CD4-positive, CD25-positive, alpha-beta regulatory T cell (primary cell): ENCODE results near the gene CNIH2. TPM values are rescaled to one million over a fixed set of nuclear protein-coding genes. Genes with fewer than 3 reads are reported as not detected.
A peak's percentile ranks its signal among the peaks of the same experiment; 100 is the strongest.
"Not testable (repeated sequence)": the region's sequence is repeated elsewhere in the genome, so short reads cannot be mapped to it uniquely, and the experiment has no call there.

Experiments
- ATAC-seq, 2 donors: fragments of 150-1000 bp; cut with Tn5 transposase; one replicate each; pipeline ENCODE4 v1.10.0; 2021; ENCODE audit warnings: low read depth in 2 of 2, moderate number of reproducible peaks in 2 of 2, moderate library complexity in 1 of 2
- DNase-seq, 3 donors: peaks; one replicate each; pipeline versions ENCODE4 v3.0.0 to v3.0.0-alpha.2; 2012 to 2022; ENCODE audit warnings: mixed read lengths in 1 of 3
- H3K27ac ChIP-seq: one replicate; pipeline ENCODE4 v1.7.0; 2013; ENCODE audit warnings: mild to moderate bottlenecking, low read length; ENCODE audit not compliant: insufficient read depth, poor library complexity, severe bottlenecking
- H3K27me3 ChIP-seq: one replicate; pipeline ENCODE4 v1.7.0; 2013; ENCODE audit warnings: low read length; ENCODE audit not compliant: control insufficient read depth, insufficient read depth
- H3K36me3 ChIP-seq: one replicate; pipeline ENCODE4 v1.7.0; 2013; ENCODE audit warnings: mild to moderate bottlenecking, low read length, moderate library complexity; ENCODE audit not compliant: control insufficient read depth, insufficient read depth
- H3K4me1 ChIP-seq: 2 replicates; pipeline ENCODE4 v1.7.0; 2013; ENCODE audit warnings: mild to moderate bottlenecking, low read length; ENCODE audit not compliant: insufficient read depth, control insufficient read depth, poor library complexity, severe bottlenecking
- H3K4me3 ChIP-seq: one replicate; pipeline ENCODE4 v1.7.0; 2013; ENCODE audit warnings: low read depth, mild to moderate bottlenecking, low read length, moderate library complexity
- H3K9me3 ChIP-seq, 2 experiments: 1 replicate in 1 of 2; 2 replicates in 1 of 2; pipeline ENCODE4 v1.7.0; 2013; ENCODE audit warnings: low read length in 2 of 2, mild to moderate bottlenecking in 1 of 2, moderate library complexity in 1 of 2; ENCODE audit not compliant: control insufficient read depth in 2 of 2
- H3K27ac Mint-ChIP-seq, 3 donors: one replicate each; pipeline ENCODE4 v1.8.0; 2020 to 2022; ENCODE audit warnings: mild to moderate bottlenecking in 3 of 3, mixed read lengths in 3 of 3, moderate library complexity in 2 of 3
- H3K27me3 Mint-ChIP-seq: one replicate; pipeline ENCODE4 v1.8.0; 2022; ENCODE audit warnings: mild to moderate bottlenecking, mixed read lengths
- H3K36me3 Mint-ChIP-seq: one replicate; pipeline ENCODE4 v1.8.0; 2020; ENCODE audit warnings: mixed read lengths
- H3K4me1 Mint-ChIP-seq, 4 donors: one replicate each; pipeline ENCODE4 v1.8.0; 2020 to 2022; ENCODE audit warnings: mixed read lengths in 4 of 4, mild to moderate bottlenecking in 1 of 4
- H3K4me3 Mint-ChIP-seq, 4 donors: one replicate each; pipeline ENCODE4 v1.8.0; 2020 to 2022; ENCODE audit warnings: mild to moderate bottlenecking in 4 of 4, mixed read lengths in 4 of 4, moderate library complexity in 3 of 4
- H3K9me3 Mint-ChIP-seq, 7 donors: one replicate each; pipeline ENCODE4 v1.8.0; 2020 to 2022; ENCODE audit warnings: mixed read lengths in 7 of 7, mild to moderate bottlenecking in 3 of 7, moderate library complexity in 2 of 7
- polyA plus RNA-seq, 4 donors: library from polyadenylated mRNA; unstranded; fragments of 300-500 nt; fragmentation: Illumina TruSeq; gene quantifications; one replicate each; pipeline ENCODE4 v1.2.3, GENCODE V29; 2021
- total RNA-seq: library from RNA; stranded (reverse); gene quantifications from one replicate; pipeline ENCODE4 v1.2.3, GENCODE V29; 2022

Gene CNIH2
- total and polyA plus RNA-seq, 5 donors from 2014 or later: 4.5 TPM; not detected in 4

DNA sequence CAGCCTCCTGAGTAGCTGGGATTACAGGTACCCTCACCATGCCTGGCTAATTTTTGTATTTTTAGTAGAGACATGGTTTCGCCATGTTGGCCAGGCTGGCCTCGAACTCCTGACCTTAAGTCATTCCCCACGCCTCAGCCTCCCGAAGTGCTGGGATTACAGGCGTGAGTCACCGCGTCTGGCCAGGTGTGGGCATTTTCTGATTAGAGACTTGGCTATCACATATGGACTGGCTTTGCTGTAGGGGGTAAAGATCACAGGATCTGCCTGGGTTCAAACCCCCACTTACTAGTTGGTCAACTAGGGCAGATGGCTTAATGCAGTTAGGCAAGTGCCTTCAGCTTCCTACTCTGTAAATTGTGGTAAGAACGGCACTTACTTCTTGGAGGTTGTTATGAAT, 32.3 kb downstream of the CNIH2 start:
- Mint-ChIP-seq H3K4me1 (peaks cover 0 to 21% (median 2%) of the 10 kb centered on the region in 4 donors), H3K27ac (no peak overlapping the region), H3K4me3 (peak overlapping the region in 1 of 4 donors; percentile 54), H3K9me3 (no peaks in the 10 kb centered on the region), H3K27me3 (peaks cover 12% of the 10 kb centered on the region), H3K36me3 (no peaks in the 10 kb centered on the region)
- no peak overlapping the region for H3K4me3 ChIP-seq
- DNase-seq (no peak), ATAC-seq (no peak)
- no peaks in the 10 kb centered on the region for H3K9me3 ChIP-seq
- H3K36me3 ChIP-seq: no peaks in the 10 kb centered on the region
- H3K4me1 ChIP-seq: peaks cover 27% of the 10 kb centered on the region
- no peak overlapping the region for H3K27ac ChIP-seq
- no peaks in the 10 kb centered on the region for H3K27me3 ChIP-seq

DNA sequence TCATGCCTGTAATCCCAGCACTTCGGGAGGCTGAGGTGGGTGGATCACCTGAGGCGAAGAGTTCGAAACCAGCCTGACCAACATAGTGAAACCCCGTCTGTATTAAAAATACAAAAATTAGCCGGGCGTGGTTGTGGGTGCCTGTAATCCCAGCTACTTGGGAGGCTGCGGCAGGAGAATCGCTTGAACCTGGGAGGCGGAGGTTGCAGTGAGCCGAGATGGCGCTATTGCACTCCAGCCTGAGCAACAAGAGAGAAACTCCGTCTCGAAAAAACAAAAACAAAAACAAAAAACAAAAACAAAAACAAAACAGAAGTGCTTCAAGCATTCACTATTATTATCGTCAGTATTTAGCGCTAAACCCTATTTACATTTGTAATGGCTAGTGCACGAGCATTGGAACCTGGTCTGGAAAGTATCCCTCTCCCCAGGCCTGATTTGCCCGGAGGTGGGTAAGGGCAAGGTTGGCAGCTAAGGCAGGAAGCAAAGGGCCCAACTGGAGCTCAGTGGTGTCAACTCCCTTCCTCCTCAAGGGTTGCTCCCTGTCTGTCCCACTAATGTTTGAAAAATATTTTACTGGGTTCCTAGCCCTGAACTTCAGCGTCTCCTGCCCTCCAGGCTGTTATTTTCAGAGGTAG, 32.9 kb downstream of the CNIH2 start:
- H3K27me3 Mint-ChIP-seq: peaks cover 12% of the 10 kb centered on the region

DNA sequence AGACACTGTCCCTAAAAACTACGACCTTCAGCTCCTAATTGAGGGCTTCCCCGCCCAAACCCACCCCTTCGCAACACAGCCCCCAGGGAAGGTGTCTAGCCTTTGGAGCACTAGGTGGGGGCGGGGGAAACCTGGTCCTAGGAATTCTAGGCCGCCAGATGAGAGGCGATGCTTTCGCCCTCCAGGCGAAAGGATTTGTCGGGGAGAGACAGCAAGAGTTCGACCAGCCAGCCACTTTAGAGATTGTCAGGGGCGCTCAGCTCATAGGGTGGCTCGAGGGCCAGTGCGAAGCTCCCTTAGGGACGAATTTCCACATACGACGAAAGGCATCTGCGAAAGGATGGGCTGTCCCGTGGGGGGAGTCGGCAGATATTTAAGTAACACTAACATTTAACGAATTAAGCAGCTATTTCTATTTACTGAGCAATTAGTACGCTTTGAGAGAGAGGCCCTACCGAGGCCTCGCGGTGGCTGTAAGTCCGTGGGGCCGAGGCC, 33.5 kb downstream of the CNIH2 start:
- Histone ChIP-seq H3K4me1 (peaks cover 27% of the 10 kb centered on the region), H3K27ac (peak overlapping the region; percentile 88), H3K36me3 (no peaks in the 10 kb centered on the region), H3K27me3 (no peaks in the 10 kb centered on the region), H3K4me3 (no peak overlapping the region), H3K9me3 (no peaks in the 10 kb centered on the region)
- DNase-seq (no peak), ATAC-seq (peak in 1 of 2 donors; percentile 28)
- Mint-ChIP-seq H3K27me3 (peaks cover 7% of the 10 kb centered on the region), H3K4me1 (peaks cover 0 to 29% (median 5%) of the 10 kb centered on the region in 4 donors), H3K4me3 (peak overlapping the region; percentile 88 to 99 (median 96)), H3K9me3 (no peaks in the 10 kb centered on the region), H3K36me3 (no peaks in the 10 kb centered on the region), H3K27ac (peak overlapping the region; percentile 95 to 99 (median 98))

More for the DNA sequence above, 32.9 kb downstream of the CNIH2 start:
- H3K27me3 ChIP-seq, H3K36me3 Mint-ChIP-seq, DNase-seq, H3K36me3 ChIP-seq, H3K9me3 ChIP-seq, ATAC-seq, H3K9me3 Mint-ChIP-seq, H3K4me3 ChIP-seq: not testable (repeated sequence)
- peak overlapping the region in 1 of 3 donors; percentile 98 for H3K27ac Mint-ChIP-seq
- H3K27ac ChIP-seq: peak overlapping the region; percentile 88
- H3K4me1 ChIP-seq: peaks cover 27% of the 10 kb centered on the region
- H3K4me1 Mint-ChIP-seq: peaks cover 0 to 27% (median 5%) of the 10 kb centered on the region in 4 donors
- peak overlapping the region in 1 of 4 donors; percentile 54 for H3K4me3 Mint-ChIP-seq

DNA sequence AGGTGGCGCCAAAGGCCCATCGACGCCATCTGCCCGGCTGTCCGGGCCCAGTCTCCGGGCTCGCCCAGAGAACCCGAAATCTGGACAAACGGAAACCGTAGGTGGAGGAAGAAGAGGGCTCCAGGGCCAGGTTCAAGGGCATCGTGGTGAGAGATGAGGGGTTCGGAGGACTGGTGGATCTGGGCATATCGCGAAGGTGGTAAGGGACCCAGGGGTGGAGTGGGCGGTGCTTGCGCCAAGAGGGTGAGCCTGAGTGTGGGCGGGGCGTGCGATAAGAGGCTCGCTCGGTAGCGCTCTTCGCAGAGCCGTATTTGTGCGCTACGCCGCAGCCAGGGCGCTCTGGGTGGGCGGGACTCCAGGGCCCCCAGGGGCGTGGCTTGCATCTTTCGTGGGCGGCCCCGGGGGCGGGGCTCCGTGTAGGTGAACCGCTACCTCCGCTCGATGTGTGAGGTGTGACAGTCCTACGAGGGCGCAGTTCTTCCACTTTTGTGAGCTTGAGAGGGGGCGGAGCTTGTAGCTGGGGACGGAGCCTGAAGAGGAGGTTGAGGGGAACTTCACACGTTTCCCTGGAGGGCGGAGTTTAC, 34.1 kb downstream of the CNIH2 start:
- DNase-seq: peak; percentile 96 to 98 (median 98)
- Mint-ChIP-seq H3K36me3 (no peaks in the 10 kb centered on the region), H3K4me1 (peaks cover 0 to 29% (median 5%) of the 10 kb centered on the region in 4 donors), H3K27ac (peak overlapping the region; percentile 95 to 99 (median 98)), H3K27me3 (peaks cover 6% of the 10 kb centered on the region), H3K4me3 (peak overlapping the region; percentile 88 to 99 (median 96)), H3K9me3 (no peaks in the 10 kb centered on the region)
- Histone ChIP-seq H3K4me1 (peaks cover 29% of the 10 kb centered on the region), H3K36me3 (no peaks in the 10 kb centered on the region), H3K4me3 (peak overlapping the region; percentile 70), H3K27ac (peak overlapping the region; percentile 88), H3K27me3 (no peaks in the 10 kb centered on the region), H3K9me3 (no peaks in the 10 kb centered on the region)
- ATAC-seq: peak; percentile 72 to 81

DNA sequence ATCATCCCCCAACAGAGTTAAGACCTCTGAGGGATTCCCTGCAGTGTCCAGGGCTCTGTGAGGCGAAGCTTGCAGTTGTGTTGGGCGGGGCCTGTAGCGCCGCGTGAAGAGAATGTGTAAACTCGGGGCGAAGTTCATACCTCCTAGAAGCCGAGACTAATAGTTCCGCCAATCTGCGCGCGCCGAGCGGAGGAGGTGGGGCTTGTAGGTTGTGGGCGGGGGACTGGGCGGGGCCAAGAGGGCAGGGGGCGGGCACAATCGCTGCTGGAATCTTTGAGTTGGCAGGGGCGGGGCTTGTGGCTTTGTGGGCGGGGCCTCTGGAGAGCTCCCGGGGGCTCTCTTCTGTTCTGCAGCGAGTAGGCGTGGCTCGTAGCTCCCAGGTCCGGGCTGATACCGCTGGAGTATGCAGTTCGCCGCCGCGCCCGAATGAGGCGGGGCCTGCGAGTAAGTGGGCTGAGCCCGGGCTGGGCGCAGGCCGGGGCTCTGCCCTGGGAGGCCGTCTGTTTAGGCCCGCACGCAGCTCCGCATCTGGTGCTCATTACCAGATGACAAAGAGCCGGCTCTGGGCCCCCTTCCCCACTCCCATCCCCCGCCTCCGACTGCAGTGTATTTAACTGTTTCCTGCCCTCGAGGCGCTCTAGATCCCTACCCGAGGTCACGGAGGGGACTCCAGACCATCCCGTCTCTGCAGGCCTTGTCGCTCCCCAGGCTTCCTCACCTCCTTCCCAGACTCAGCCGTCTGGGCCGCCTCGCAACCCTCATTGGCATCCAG, 34.8 kb downstream of the CNIH2 start:
- Mint-ChIP-seq H3K9me3 (no peaks in the 10 kb centered on the region), H3K4me1 (peaks cover 0 to 36% (median 8%) of the 10 kb centered on the region in 4 donors), H3K27ac (peak overlapping the region; percentile 95 to 99 (median 98)), H3K27me3 (peaks cover 6% of the 10 kb centered on the region), H3K36me3 (no peaks in the 10 kb centered on the region), H3K4me3 (peak overlapping the region; percentile 88 to 99 (median 96))
- H3K4me3 ChIP-seq: peak overlapping the region; percentile 70
- H3K4me1 ChIP-seq: peaks cover 35% of the 10 kb centered on the region
- H3K27ac ChIP-seq: peak overlapping the region; percentile 88
- ATAC-seq (peak; percentile 66 to 70), DNase-seq (peak; percentile 96 to 98 (median 98))
- no peaks in the 10 kb centered on the region for H3K27me3 ChIP-seq
- no peaks in the 10 kb centered on the region for H3K36me3 ChIP-seq
- H3K9me3 ChIP-seq: no peaks in the 10 kb centered on the region

DNA sequence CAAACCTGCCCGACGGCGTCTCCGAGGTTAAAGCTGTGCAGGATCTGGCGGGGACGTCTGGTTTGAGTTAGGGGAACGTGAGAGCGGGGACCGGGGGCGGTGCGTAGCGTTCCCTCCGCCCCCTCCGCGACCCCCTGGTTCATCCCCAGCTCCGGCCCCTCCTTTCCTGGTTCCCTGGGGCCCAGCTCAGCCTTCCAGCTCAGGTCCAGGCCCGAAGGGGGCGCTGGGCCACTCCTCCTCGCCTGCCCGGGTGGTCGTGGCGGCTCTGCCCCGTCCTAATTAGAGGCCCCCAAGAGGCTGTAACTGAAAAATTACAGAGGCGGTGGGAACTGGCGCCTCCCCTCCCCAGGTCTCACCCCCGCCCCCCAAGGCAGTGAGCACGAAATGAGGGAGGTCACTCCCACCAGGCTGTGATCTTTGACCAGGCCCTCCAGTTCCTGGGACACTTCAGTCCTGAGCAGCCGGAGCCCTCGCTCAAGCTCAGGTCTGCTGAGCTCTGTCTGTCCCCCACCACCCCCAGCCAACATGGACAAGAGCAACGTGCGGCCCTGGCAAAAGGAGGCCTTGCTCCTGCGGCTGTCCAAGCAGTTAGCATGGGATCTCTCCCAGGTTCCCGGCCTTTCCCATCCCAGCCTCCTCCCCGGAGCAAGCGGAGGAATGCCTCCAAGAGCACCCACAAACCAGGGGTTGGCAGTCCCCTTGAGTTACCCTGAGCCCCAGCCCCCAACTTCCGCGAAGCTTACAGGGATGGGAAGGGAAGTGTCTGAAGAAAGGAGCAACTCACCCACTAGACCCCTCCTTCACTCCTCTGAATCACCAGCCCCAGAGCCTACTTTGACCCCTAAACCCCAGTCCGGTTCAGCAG, 35.6 kb downstream of the CNIH2 start:
- Mint-ChIP-seq H3K9me3 (peaks cover 0 to under 1% (median 0%) of the 10 kb centered on the region in 7 donors), H3K27me3 (peaks cover 6% of the 10 kb centered on the region), H3K27ac (peak overlapping the region; percentile 74 to 99 (median 98)), H3K4me1 (peaks cover 0 to 44% (median 12%) of the 10 kb centered on the region in 4 donors), H3K4me3 (peak overlapping the region; percentile 88 to 99 (median 96)), H3K36me3 (no peaks in the 10 kb centered on the region)
- H3K4me3 ChIP-seq: no peak overlapping the region
- peak overlapping the region; percentile 88 for H3K27ac ChIP-seq
- peaks cover 44% of the 10 kb centered on the region for H3K4me1 ChIP-seq
- no peaks in the 10 kb centered on the region for H3K27me3 ChIP-seq
- no peaks in the 10 kb centered on the region for H3K9me3 ChIP-seq
- no peak for DNase-seq
- H3K36me3 ChIP-seq: no peaks in the 10 kb centered on the region
- no peak for ATAC-seq

DNA sequence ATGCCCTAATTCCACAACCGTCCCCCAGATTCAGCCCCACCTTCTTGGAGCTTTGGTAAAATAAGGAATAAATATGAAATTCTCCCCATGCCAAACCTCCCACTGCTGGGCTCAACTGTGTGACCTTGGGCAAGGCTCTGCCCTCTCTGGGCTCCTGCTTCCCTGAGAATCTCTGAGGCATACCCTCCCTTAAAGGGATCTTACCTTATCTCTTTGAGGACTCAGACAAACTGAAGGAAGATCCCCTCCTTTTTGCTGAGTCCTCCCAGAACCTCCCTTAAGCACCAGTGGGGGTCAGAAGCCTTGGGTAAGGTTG, 36.2 kb downstream of the CNIH2 start:
- H3K27me3 ChIP-seq: no peaks in the 10 kb centered on the region
- H3K4me3 Mint-ChIP-seq: peak overlapping the region in 3 of 4 donors; percentile 64 to 82 (median 69)
- H3K27ac ChIP-seq: peak overlapping the region; percentile 41
- H3K27ac Mint-ChIP-seq: peak overlapping the region; percentile 67 to 88 (median 74)
- peaks cover 0 to 50% (median 15%) of the 10 kb centered on the region in 4 donors for H3K4me1 Mint-ChIP-seq
- H3K4me1 ChIP-seq: peaks cover 49% of the 10 kb centered on the region
- peaks cover 6% of the 10 kb centered on the region for H3K27me3 Mint-ChIP-seq
- no peaks in the 10 kb centered on the region for H3K36me3 Mint-ChIP-seq
- H3K4me3 ChIP-seq: no peak overlapping the region
- DNase-seq: no peak
- no peak for ATAC-seq
- H3K9me3 ChIP-seq: no peaks in the 10 kb centered on the region
- H3K9me3 Mint-ChIP-seq: peaks cover 0 to 4% (median 0%) of the 10 kb centered on the region in 7 donors
- no peaks in the 10 kb centered on the region for H3K36me3 ChIP-seq
